H1 (cell line): ENCODE data around the gene CPT2. TPM values are rescaled to one million over a fixed set of nuclear protein-coding genes. Genes with fewer than 3 reads are reported as not detected.

Experiments used
- CHD7 ChIP-seq: fragments of 300-600 bp; sonication (generic); IDR thresholded peaks from 2 replicates; pipeline ENCODE4 v1.7.1; 2012; ENCODE audit warnings: low read length, moderate library complexity, mild to moderate bottlenecking, inconsistent platforms; ENCODE audit not compliant: insufficient replicate concordance
- polyA plus RNA-seq, 7 experiments: library from polyadenylated mRNA; depleted of rRNA in 3 of 7; stranded (reverse) in 5 of 7; unstranded in 2 of 7; fragments of >200 nt in 5 of 7; fragments of 200-250 nt in 2 of 7; gene quantifications; 1 replicate in 5 of 7; 2 replicates in 1 of 7; 4 replicates in 1 of 7; pipeline versions ENCODE4 v1.2.1 to v1.2.3, GENCODE V29; 2011 to 2013; ENCODE audit warnings: missing spikeins in 2 of 7, mixed read lengths in 2 of 7
- total RNA-seq: library from RNA; stranded (reverse); fragmentation: NEBNext Ultra II Directional; extraction: Animal tissue kit (Norgen Biotek cat#: 25700); gene quantifications from 2 replicates; pipeline ENCODE4 v1.2.1, GENCODE V29; 2021

Gene CPT2
- total and polyA plus RNA-seq, 2 of the 8 experiments (the other 6 are each of a cell fraction or from before 2014, with no cell fraction given) = 23.9 to 25.5 TPM

GRCh38 chr1:53219711-53220110 lies 23.1 kb downstream of the CPT2 start (continued):
- no peak for TF ChIP-seq CHD7
